Heart right ventricle (tissue), 16 donors: ENCODE results near the gene KRTAP5-2. TPM values are rescaled to one million over a fixed set of nuclear protein-coding genes. Genes with fewer than 3 reads are reported as not detected.

ENCODE experiments used
- ATAC-seq, 8 donors: fragments of 200-7000 bp; cut with Tn5 transposase; one replicate each; pipeline ENCODE4 v1.9.1; 2020; ENCODE audit warnings: mild to moderate bottlenecking in 8 of 8, moderate library complexity in 8 of 8, moderate number of reproducible peaks in 1 of 8
- DNase-seq, 2 donors: peaks; one replicate each; pipeline ENCODE4 v3.0.0-alpha.2; 2020
- H3K27ac ChIP-seq, 10 donors: fragments of 200-600 bp; sonication (generic) in 2 of 10; one replicate each; pipeline versions ENCODE4 v1.5.0 to v1.8.0; 2020 to 2022; ENCODE audit warnings: mild to moderate bottlenecking in 3 of 10
- H3K27me3 ChIP-seq, 7 donors: fragments of 200-600 bp; one replicate each; pipeline ENCODE4 v1.8.0; 2021 to 2022; ENCODE audit warnings: mild to moderate bottlenecking in 2 of 7
- H3K36me3 ChIP-seq, 9 donors: fragments of 200-600 bp; sonication (generic) in 1 of 9; one replicate each; pipeline versions ENCODE4 v1.5.0 to v1.8.0; 2020 to 2022; ENCODE audit warnings: mild to moderate bottlenecking in 2 of 9
- H3K4me1 ChIP-seq, 9 donors: fragments of 200-600 bp; sonication (generic) in 1 of 9; one replicate each; pipeline versions ENCODE4 v1.5.0 to v1.8.0; 2020 to 2022; ENCODE audit warnings: mild to moderate bottlenecking in 4 of 9
- H3K4me3 ChIP-seq, 10 donors: fragments of 200-600 bp; sonication (generic) in 2 of 10; one replicate each; pipeline versions ENCODE4 v1.5.0 to v1.8.0; 2020 to 2022; ENCODE audit warnings: mild to moderate bottlenecking in 7 of 10, moderate library complexity in 2 of 10
- H3K9me3 ChIP-seq, 11 donors: fragments of 200-600 bp in 10 of 11; sonication (generic) in 2 of 11; one replicate each; pipeline versions ENCODE4 v1.5.0 to v1.8.0; 2013 to 2022; ENCODE audit warnings: mild to moderate bottlenecking in 2 of 11, control low read depth in 1 of 11, moderate library complexity in 1 of 11
- WGBS, 2 donors: extraction: QIAGEN DNeasy Blood & Tissue Kit; methylation state at CpG; one replicate each; pipeline ENCODE4 v1.1.7; 2013; ENCODE audit warnings: inconsistent platforms in 1 of 2; 5-methylcytosine and 5-hydroxymethylcytosine counted together
- intact Hi-C, 10 donors: fragments of 100-400 bp; cut with DNase I; formaldehyde crosslinking; loops; one replicate each; pipeline versions ENCODE4 v1.11.1 to v1.14.2; 2022
- polyA plus RNA-seq, 2 donors: library from polyadenylated mRNA; stranded (reverse); fragments of 200-250 nt; gene quantifications; one replicate each; pipeline ENCODE4 v1.2.3, GENCODE V29; 2013
- total RNA-seq, 10 donors: library from RNA; stranded (reverse); fragmentation: NEBNext Ultra II Directional in 3 of 10; extraction: Animal tissue kit (Norgen Biotek cat#: 25700) in 3 of 10; gene quantifications; one replicate each; pipeline versions ENCODE4 v1.2.1 to v1.2.4, GENCODE V29; 2021 to 2023
- TF ChIP-seq, protein P1 (sequence below), 9 donors: fragments of 200-600 bp; sonication (generic) in 2 of 9; IDR thresholded peaks; one replicate each; pipeline versions ENCODE4 v1.5.0 to v1.8.0; 2021 to 2022; ENCODE audit warnings: antibody characterized with exemption in 9 of 9, mild to moderate bottlenecking in 5 of 9, moderate library complexity in 1 of 9
- donor health status: Arrhythmogenic right ventricular cardiomyopathy.
- donor health status: ischemic (EF 13 %, LVEDD 7.1; RV severe dilation, severe dysfunction).
- donor health status: healthy with polysubstance abuse.
- donor health status: DM: no; HTN: yes; CAD: no.
- donor health status: DM: no; HTN: no; CAD: no.
- donor health status: ischemic (EF 25% LVEDD 6.9; RV normal size, moderate dysfunction).
- donor health status: ischemic (EF 25% LVEDD 5.7; RV mildly dilated, moderate dysfunction).
- donor health status: healthy.
- donor health status: DM: yes; HTN: yes; CAD: no.
- donor health status: Ischemic cardiomyopathy.
- donor health status: ischemic (EF 35%, LVEDD 5.7; RV mildly dilated, moderate dysfunction).
- donor health status: nonischemic (EF 11% LVEDD 7.7; RV severe dilation, severe dysfunction).
- donor health status: DM: yes; HTN: yes; CAD: no.
- donor health status: PGD.
- donor health status: ischemic (EF 29% LVEDD 5.4; RV normal size, mild dysfunction).
- donor health status: nonischemic (EF 23%, LVEDD 6.1; RV moderate dilation, normal function).

KRTAP5-2 gene
- total and polyA plus RNA-seq, 12 donors = 0.04 TPM; not detected in 11

GRCh38 chr11:1557904-1558774 lies 40.0 kb downstream of the KRTAP5-2 start:
- 35 to 42% methylated on average over 28 to 29 of the region's 29 CpGs for WGBS, 2 donors
- Histone ChIP-seq H3K4me3 (peak overlapping the region in 1 of 10 donors; percentile 5), H3K36me3 (peaks cover 0 to 62% (median 12%) of the 10 kb centered on the region in 9 donors), H3K9me3 (no peaks in the 10 kb centered on the region), H3K27ac (peak overlapping the region; percentile 59 to 99 (median 88)), H3K27me3 (peaks cover 0 to 21% (median 0%) of the 10 kb centered on the region in 7 donors), H3K4me1 (peaks cover 17 to 55% (median 32%) of the 10 kb centered on the region in 9 donors)
- ATAC-seq (peak; percentile 28 to 73 (median 53)), DNase-seq (peak; percentile 55 to 76)
- intact Hi-C loops = no loop called here
- TF ChIP-seq, protein P1, sequence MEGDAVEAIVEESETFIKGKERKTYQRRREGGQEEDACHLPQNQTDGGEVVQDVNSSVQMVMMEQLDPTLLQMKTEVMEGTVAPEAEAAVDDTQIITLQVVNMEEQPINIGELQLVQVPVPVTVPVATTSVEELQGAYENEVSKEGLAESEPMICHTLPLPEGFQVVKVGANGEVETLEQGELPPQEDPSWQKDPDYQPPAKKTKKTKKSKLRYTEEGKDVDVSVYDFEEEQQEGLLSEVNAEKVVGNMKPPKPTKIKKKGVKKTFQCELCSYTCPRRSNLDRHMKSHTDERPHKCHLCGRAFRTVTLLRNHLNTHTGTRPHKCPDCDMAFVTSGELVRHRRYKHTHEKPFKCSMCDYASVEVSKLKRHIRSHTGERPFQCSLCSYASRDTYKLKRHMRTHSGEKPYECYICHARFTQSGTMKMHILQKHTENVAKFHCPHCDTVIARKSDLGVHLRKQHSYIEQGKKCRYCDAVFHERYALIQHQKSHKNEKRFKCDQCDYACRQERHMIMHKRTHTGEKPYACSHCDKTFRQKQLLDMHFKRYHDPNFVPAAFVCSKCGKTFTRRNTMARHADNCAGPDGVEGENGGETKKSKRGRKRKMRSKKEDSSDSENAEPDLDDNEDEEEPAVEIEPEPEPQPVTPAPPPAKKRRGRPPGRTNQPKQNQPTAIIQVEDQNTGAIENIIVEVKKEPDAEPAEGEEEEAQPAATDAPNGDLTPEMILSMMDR (IDR thresholded peaks at IDR 0.05) = no peak

DNA sequence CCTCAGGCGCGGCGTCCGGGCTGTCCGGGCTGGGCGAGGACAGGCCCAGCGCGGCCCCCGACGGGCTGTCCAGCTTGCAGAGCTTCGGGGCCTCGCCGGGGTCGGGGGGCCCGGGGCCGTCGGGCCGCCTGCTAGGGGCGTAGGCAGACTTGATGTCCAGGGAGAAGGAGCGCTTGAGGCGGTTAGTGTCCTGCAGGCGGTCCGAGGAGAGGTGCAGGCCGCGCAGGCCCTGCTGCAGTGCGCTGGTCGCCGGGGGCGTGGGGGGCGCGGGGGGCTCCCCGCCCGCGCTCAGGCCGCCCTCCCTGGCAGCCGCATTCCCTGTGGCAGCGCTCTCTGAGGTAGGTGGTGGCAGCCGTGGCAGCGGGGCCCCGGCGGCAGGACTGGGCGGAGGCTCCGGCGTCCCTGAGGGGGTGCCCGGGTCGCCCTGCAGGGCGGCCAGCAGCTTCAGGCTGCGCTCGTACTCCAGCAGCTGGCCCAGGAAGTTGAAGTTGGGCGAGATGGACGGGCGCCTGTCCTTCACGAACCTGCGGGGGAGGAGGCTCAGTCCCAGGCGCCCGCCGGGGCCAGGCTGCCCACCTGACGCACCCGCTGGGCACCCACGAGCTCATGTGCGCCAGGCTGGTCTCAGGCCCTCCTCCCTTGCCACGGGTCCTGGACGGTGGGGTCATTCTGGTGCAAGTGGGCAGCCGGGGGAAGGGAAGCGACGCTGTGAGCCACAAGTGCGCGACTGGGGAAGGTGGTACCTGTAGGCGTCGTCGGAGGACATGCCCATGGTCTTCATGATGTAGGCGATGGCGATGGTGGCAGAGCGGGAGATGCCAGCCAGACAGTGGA lies 40.8 kb downstream of the KRTAP5-2 start:
- no peaks in the 10 kb centered on the region for H3K9me3 ChIP-seq
- WGBS, 2 donors = 92% methylated on average over 55 to 74 of the region's 74 CpGs
- H3K36me3 ChIP-seq = peaks cover 0 to 54% (median 11%) of the 10 kb centered on the region in 9 donors
- H3K27me3 ChIP-seq = peaks cover 0 to 21% (median 0%) of the 10 kb centered on the region in 7 donors
- no peak for ATAC-seq
- no peak overlapping the region for H3K4me3 ChIP-seq
- intact Hi-C loops = no loop called here
- DNase-seq = no peak
- peaks cover 20 to 64% (median 40%) of the 10 kb centered on the region in 9 donors for H3K4me1 ChIP-seq
- TF ChIP-seq, protein P1 (IDR thresholded peaks at IDR 0.05) = no peak
- H3K27ac ChIP-seq = peak overlapping the region; percentile 59 to 99 (median 88)

DNA sequence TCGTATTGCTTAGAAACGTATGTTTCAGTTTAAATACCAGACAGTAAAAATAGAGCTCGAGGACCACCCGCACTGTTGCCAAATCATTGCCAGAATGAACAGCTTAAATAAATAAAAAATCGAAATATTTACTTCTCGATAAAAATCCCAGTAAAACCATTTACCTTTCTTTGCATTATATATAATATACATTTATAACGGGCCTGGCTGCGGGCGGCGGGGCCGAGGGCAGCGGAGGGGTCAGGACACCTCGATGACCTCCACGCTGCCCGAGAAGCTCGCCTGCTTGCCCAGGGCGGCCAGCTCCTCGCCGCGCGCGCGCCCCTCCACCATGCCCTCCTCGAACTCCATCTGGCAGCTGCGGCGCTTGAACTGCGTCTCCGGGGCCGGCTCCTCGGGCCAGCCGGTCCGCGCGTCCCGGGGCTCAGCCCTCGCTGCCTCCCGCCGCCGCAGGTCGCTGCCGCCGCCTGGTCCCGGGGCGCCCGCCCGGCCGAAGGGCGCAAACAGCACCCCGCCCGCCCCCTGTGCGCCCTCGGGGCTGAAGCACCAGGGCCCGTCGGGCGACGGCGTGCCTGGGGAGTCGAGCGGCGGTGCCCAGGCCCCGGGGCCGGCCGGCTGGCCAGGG lies 41.7 kb downstream of the KRTAP5-2 start:
- Histone ChIP-seq H3K4me3 (no peak overlapping the region), H3K27me3 (peaks cover 0 to 21% (median 0%) of the 10 kb centered on the region in 7 donors), H3K4me1 (peaks cover 20 to 65% (median 41%) of the 10 kb centered on the region in 9 donors), H3K36me3 (peaks cover 0 to 46% (median 11%) of the 10 kb centered on the region in 9 donors), H3K9me3 (no peaks in the 10 kb centered on the region), H3K27ac (no peak overlapping the region)
- intact Hi-C loops = no loop called here
- WGBS, 2 donors = 87% methylated on average over 51 to 63 of the region's 63 CpGs
- no peak for DNase-seq
- TF ChIP-seq, protein P1 (IDR thresholded peaks at IDR 0.05) = no peak
- no peak for ATAC-seq

- peaks cover 0 to 21% (median 0%) of the 10 kb centered on the region in 7 donors for H3K27me3 ChIP-seq
- H3K36me3 ChIP-seq = peaks cover 0 to 39% (median 11%) of the 10 kb centered on the region in 9 donors
- ATAC-seq = no peak
- H3K27ac ChIP-seq = peak overlapping the region in 2 of 10 donors; percentile 22 to 31
- peaks cover 20 to 60% (median 41%) of the 10 kb centered on the region in 9 donors for H3K4me1 ChIP-seq
- 92 to 97% methylated on average over 8 to 9 of the region's 9 CpGs for WGBS, 2 donors
- no peak overlapping the region for H3K4me3 ChIP-seq
- no peaks in the 10 kb centered on the region for H3K9me3 ChIP-seq
- TF ChIP-seq, protein P1 (IDR thresholded peaks at IDR 0.05) = no peak
- intact Hi-C loops = no loop called here
- DNase-seq = no peak
These were observed 42.4 kb downstream of the KRTAP5-2 start for GRCh38 chr11:1555713-1556153.
